Central memory CD8-positive, alpha-beta T cell (primary cell): ENCODE data around the gene NMNAT1.
"Not testable (repeated sequence)": the region's sequence is repeated elsewhere in the genome, so short reads cannot be mapped to it uniquely, and the experiment has no call there.

Experiments
- ATAC-seq: fragments of 150-1000 bp; cut with Tn5 transposase; replicated peaks from 2 replicates; pipeline ENCODE4 v1.10.0; 2022; ENCODE audit warnings: mild to moderate bottlenecking, moderate FRiP score, moderate number of reproducible peaks; ENCODE audit not compliant: poor library complexity, severe bottlenecking; ENCODE audit errors: extremely low read depth
- DNase-seq, 2 donors: peaks; one replicate each; pipeline ENCODE4 v3.0.0; 2021; ENCODE audit warnings: low spot score in 2 of 2
- H3K27ac Mint-ChIP-seq: one replicate; pipeline ENCODE4 v1.8.0; 2022; ENCODE audit warnings: low read depth, mild to moderate bottlenecking, moderate library complexity, mixed read lengths
- H3K27me3 Mint-ChIP-seq: one replicate; pipeline ENCODE4 v1.8.0; 2022; ENCODE audit warnings: mixed read lengths
- H3K36me3 Mint-ChIP-seq: one replicate; pipeline ENCODE4 v1.8.0; 2022; ENCODE audit warnings: mild to moderate bottlenecking, moderate library complexity, mixed read lengths; ENCODE audit not compliant: insufficient read depth
- H3K4me1 Mint-ChIP-seq: one replicate; pipeline ENCODE4 v1.8.0; 2022; ENCODE audit warnings: mixed read lengths
- H3K4me3 Mint-ChIP-seq: one replicate; pipeline ENCODE4 v1.8.0; 2022; ENCODE audit warnings: mild to moderate bottlenecking, moderate library complexity, mixed read lengths
- H3K9me3 Mint-ChIP-seq: one replicate; pipeline ENCODE4 v1.8.0; 2022; ENCODE audit warnings: mixed read lengths

Gene NMNAT1

GRCh38 chr1:9909234-9910046 is 33.8 kb upstream of the NMNAT1 start:
- ATAC-seq, result no peak
- H3K27me3 Mint-ChIP-seq, result no peaks in the 10 kb centered on the region
- H3K9me3 Mint-ChIP-seq, result no peaks in the 10 kb centered on the region
- peak in 1 of 2 donors; percentile 15 for DNase-seq
- H3K27ac Mint-ChIP-seq, result peak overlapping the region; percentile 85
- peaks cover 57% of the 10 kb centered on the region for H3K4me1 Mint-ChIP-seq
- H3K4me3 Mint-ChIP-seq, result peak overlapping the region; percentile 96
- peaks cover 9% of the 10 kb centered on the region for H3K36me3 Mint-ChIP-seq

GRCh38 chr1:9910076-9910422 is 33.2 kb upstream of the NMNAT1 start, which contains the start of gene CTNNBIP1:
CTNNBIP1 (minus strand) TSS chr1:9910269; CDS start chr1:9872064, 38,205 bp downstream.
- peaks cover 54% of the 10 kb centered on the region for H3K4me1 Mint-ChIP-seq
- peak within 1 kb of the TSS; percentile 92 for H3K27ac Mint-ChIP-seq
- H3K4me3 Mint-ChIP-seq, result peak within 1 kb of the TSS; percentile 96
- peak; percentile 75 for ATAC-seq
- H3K9me3 Mint-ChIP-seq, result no peaks in the 10 kb centered on the region
- no peak for DNase-seq
- H3K27me3 Mint-ChIP-seq, result no peaks in the 10 kb centered on the region
- H3K36me3 Mint-ChIP-seq, result peaks cover 9% of the 10 kb centered on the region

DNA sequence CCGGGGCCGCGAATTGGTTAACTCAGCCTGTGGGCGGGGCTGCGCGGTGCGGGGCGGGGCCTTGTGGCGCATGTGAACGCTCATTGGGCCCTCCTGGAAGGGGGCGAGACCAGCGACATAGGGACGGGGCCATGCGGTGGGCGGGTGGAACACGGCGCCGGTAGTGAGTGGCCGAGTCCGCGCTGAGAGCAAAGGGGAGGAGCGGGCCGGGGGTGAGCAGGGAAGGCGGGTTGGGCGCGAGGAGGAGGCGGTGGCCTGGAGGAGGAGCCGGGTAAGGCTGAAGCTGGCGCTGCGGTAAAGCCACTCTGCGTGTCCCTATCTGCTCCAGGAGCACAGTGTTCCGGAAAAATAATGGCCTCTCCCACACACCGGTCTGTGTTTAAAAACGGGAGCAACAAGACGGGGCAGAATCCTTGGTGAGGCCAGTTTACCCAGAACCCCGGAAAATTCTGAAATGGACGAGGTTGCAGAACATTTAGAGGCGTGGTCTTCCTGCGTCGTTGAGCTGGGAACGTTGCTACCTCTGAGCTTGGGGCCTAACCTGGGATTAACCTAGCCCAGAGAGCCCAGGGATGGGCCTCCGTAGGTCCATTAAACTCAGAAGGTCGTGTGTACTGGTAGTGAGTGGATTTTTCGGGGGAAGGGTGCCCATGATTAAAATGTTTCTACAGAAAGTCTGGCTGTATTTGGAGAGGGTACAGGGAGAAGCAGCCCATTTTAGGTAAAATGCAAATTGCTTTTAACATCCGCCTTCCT is 32.7 kb upstream of the NMNAT1 start:
- peak overlapping the region; percentile 89 for H3K4me3 Mint-ChIP-seq
- H3K9me3 Mint-ChIP-seq, result no peaks in the 10 kb centered on the region
- peak overlapping the region; percentile 92 for H3K27ac Mint-ChIP-seq

GRCh38 chr1:9912264-9912936 is 30.9 kb upstream of the NMNAT1 start:
- no peaks in the 10 kb centered on the region for H3K9me3 Mint-ChIP-seq
- peaks cover 9% of the 10 kb centered on the region for H3K36me3 Mint-ChIP-seq
- peaks cover 35% of the 10 kb centered on the region for H3K4me1 Mint-ChIP-seq
- peak overlapping the region; percentile 5 for H3K27ac Mint-ChIP-seq
- H3K27me3 Mint-ChIP-seq, result no peaks in the 10 kb centered on the region
- no peak for ATAC-seq
- DNase-seq, result no peak
- peak overlapping the region; percentile 57 for H3K4me3 Mint-ChIP-seq

More for the DNA sequence above, 32.7 kb upstream of the NMNAT1 start:
- DNase-seq (peak; percentile 100), ATAC-seq (peak; percentile 97)
- Mint-ChIP-seq H3K36me3 (peaks cover 9% of the 10 kb centered on the region), H3K27me3 (no peaks in the 10 kb centered on the region), H3K4me1 (peaks cover 48% of the 10 kb centered on the region)

- no peak for DNase-seq
- no peaks in the 10 kb centered on the region for H3K9me3 Mint-ChIP-seq
- no peaks in the 10 kb centered on the region for H3K27me3 Mint-ChIP-seq
- no peak for ATAC-seq
- no peak overlapping the region for H3K27ac Mint-ChIP-seq
- peaks cover 4% of the 10 kb centered on the region for H3K36me3 Mint-ChIP-seq
- H3K4me3 Mint-ChIP-seq, result no peak overlapping the region
- H3K4me1 Mint-ChIP-seq, result peaks cover 16% of the 10 kb centered on the region
Measured at GRCh38 chr1:9914610-9914937, 28.7 kb upstream of the NMNAT1 start.

DNA sequence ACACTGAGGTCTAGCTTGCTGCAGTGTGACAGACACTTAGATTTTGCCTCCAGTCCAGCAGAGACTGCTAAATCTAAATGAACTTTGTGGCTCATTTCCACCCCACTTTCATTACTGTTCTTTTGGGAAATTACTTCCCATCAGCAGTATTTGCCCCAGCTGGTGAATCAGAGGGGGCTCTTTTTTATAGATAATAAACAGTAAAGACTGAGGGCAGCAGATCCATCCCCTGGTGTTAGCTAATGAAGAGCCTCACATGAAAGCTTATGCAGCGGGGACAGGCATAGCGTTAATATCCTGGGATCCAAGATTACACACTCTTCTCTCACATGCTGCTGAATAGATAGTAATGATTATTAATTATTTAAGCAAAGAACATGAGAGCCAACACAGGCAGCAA is 26.8 kb upstream of the NMNAT1 start:
- peaks cover 6% of the 10 kb centered on the region for H3K4me1 Mint-ChIP-seq
- no peaks in the 10 kb centered on the region for H3K27me3 Mint-ChIP-seq
- H3K27ac Mint-ChIP-seq, result no peak overlapping the region
- H3K4me3 Mint-ChIP-seq, result no peak overlapping the region
- ATAC-seq (no peak), DNase-seq (no peak)
- no peaks in the 10 kb centered on the region for H3K9me3 Mint-ChIP-seq
- H3K36me3 Mint-ChIP-seq, result no peaks in the 10 kb centered on the region

DNA sequence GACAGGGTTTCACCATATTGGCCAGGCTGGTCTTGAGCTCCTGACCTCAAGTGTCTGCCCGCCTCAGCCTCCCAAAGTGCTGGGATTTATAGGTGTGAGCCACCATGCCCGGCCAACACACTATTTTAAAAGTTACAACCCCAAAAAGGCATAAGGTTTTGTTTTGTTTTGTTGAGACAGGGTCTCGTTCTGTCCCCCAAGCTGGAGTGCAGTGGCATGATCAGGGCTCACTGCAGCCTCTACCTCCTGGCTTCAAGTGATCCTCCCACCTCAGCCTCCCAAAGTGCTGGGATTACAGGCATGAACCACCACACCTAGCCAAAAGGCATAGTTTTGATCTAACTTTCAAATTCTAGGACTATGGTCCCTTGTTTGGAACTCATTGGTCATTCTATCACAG is 25.8 kb upstream of the NMNAT1 start:
- not testable (repeated sequence) for ATAC-seq, DNase-seq, H3K4me3 Mint-ChIP-seq, H3K4me1 Mint-ChIP-seq, H3K27ac Mint-ChIP-seq, H3K36me3 Mint-ChIP-seq, H3K27me3 Mint-ChIP-seq, H3K9me3 Mint-ChIP-seq

GRCh38 chr1:9917901-9918300 is 25.4 kb upstream of the NMNAT1 start:
- Mint-ChIP-seq H3K27ac (no peak overlapping the region), H3K36me3 (no peaks in the 10 kb centered on the region), H3K27me3 (no peaks in the 10 kb centered on the region), H3K4me1 (no peaks in the 10 kb centered on the region), H3K4me3 (no peak overlapping the region), H3K9me3 (no peaks in the 10 kb centered on the region)
- DNase-seq, result no peak
- ATAC-seq, result no peak

- H3K4me3 Mint-ChIP-seq, result no peak overlapping the region
- DNase-seq (no peak), ATAC-seq (no peak)
- no peaks in the 10 kb centered on the region for H3K9me3 Mint-ChIP-seq
- H3K36me3 Mint-ChIP-seq, result no peaks in the 10 kb centered on the region
- no peak overlapping the region for H3K27ac Mint-ChIP-seq
- no peaks in the 10 kb centered on the region for H3K4me1 Mint-ChIP-seq
- H3K27me3 Mint-ChIP-seq, result no peaks in the 10 kb centered on the region
Measured at GRCh38 chr1:9920606-9921005, 22.7 kb upstream of the NMNAT1 start.

- no peak for ATAC-seq
- H3K27me3 Mint-ChIP-seq, result no peaks in the 10 kb centered on the region
- no peaks in the 10 kb centered on the region for H3K36me3 Mint-ChIP-seq
- no peaks in the 10 kb centered on the region for H3K4me1 Mint-ChIP-seq
- DNase-seq, result no peak
- H3K27ac Mint-ChIP-seq, result no peak overlapping the region
- no peaks in the 10 kb centered on the region for H3K9me3 Mint-ChIP-seq
- H3K4me3 Mint-ChIP-seq, result no peak overlapping the region
Measured at GRCh38 chr1:9922342-9922741, 20.9 kb upstream of the NMNAT1 start.

DNA sequence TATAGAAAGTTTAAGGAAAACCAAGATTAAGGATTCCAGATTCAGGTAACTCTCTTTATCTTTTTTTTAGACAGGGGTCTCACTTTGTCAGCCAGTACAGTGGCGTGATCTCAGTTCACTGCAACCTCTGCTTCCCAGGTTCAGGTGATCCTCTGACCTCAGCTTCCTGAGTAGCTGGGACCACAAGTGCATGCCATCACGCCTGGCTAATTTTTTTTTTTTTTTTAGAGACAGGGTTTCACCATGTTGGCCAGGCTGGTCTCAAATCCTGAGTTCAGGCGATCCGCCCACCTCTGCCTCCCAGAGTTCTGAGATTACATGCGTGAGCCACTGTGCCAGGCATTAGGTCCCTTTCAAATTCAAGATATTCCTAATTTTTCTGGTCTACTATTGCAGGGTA is 16.0 kb upstream of the NMNAT1 start:
- H3K27ac Mint-ChIP-seq, result no peak overlapping the region
- no peak overlapping the region for H3K4me3 Mint-ChIP-seq
- DNase-seq (no peak), ATAC-seq (no peak)
- no peaks in the 10 kb centered on the region for H3K9me3 Mint-ChIP-seq
- H3K4me1 Mint-ChIP-seq, result no peaks in the 10 kb centered on the region
- no peaks in the 10 kb centered on the region for H3K27me3 Mint-ChIP-seq
- H3K36me3 Mint-ChIP-seq, result peaks cover 21% of the 10 kb centered on the region

DNA sequence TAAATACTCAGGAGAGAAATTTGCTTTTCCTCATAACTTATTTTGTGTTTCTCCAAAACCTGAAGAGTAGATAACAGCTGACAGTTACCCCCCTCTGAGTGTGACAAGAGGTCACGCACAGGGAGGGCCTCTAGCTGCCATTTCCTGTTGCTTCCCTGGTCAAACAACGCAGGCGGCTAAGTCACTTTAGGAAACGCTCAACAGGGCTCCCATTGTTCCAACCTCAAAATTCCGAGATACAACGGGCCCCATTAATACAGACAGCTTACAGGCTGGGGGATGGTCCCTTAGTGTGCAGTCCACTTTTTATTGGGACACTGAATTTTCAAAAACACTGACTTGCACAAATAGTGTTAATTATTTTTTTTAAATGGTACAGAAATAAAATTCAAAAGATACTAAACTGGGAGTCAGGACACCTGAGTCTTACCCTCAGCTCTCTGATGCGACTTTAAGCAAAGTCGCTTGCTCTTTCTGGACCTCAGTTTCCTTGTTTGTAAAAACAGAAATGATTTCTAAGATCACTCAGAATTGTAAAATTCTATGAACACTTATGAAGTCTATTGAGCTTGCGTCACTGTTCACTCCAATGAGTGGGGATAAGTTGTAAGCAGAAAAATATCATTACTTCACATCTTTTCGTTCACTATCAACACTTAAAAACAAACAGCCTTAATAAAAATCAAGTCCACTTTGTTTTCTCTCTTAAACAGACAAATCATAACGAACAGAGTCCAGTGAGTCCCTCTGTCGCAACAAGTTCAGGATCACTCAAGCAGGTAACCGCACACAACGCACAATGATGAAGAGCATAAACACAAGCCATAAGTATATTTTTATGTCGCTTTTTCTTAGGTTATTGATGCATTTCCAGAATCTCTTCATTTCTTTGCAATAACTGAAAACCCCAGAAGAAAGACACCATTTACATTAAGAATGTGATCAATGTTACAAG is 13.6 kb upstream of the NMNAT1 start:
- DNase-seq (no peak), ATAC-seq (no peak)
- Mint-ChIP-seq H3K4me3 (no peak overlapping the region), H3K27me3 (no peaks in the 10 kb centered on the region), H3K9me3 (no peaks in the 10 kb centered on the region), H3K27ac (no peak overlapping the region), H3K36me3 (peaks cover 38% of the 10 kb centered on the region), H3K4me1 (no peaks in the 10 kb centered on the region)
